MM.1S (cell line): ENCODE results near the gene SLC13A4.

Experiments used
- EZH2 ChIP-seq: fragments of 300-600 bp; sonication (generic); optimal IDR thresholded peaks from 2 replicates; pipeline ENCODE3; 2017; ENCODE audit warnings: low read depth, mild to moderate bottlenecking, antibody characterized with exemption, low read length, mixed read lengths
- TF ChIP-seq, protein P1 (sequence below): fragments of 300-600 bp; sonication (generic); IDR thresholded peaks from 2 replicates; pipeline ENCODE4 v1.5.1; 2016; ENCODE audit warnings: antibody characterized with exemption, low read length, mixed read lengths

DNA sequence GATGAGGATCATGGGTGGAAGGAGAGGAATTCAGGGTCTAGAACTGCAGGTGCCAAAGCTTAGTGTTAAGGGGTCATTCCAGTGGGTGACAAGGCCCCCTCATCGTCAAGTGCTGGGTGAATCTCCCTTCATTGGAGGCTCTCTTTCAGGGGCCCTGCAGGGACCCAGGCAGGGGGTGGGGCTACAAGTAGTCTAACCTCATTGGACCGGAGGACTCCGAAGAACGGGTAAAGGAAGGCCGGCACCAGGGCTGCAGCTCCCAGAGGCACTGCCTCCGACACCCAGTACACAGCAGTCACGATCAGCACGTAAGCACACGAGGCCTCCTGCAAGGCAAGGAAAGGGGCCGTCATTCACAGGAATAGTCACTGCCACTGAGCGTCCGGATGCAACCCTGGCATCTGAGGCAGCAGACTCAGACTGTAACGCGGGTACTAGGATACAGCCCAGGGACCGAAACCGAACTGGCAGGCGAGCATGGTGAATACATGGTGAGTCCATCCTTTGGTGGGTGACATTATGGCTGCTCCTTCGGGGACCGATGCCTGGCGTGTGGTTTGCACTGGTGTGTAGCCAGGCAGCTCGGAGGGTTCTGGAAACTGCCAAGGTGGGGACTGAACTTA, 6.7 kb downstream of the SLC13A4 start:
- no peak for TF ChIP-seq EZH2
- TF ChIP-seq, protein P1, sequence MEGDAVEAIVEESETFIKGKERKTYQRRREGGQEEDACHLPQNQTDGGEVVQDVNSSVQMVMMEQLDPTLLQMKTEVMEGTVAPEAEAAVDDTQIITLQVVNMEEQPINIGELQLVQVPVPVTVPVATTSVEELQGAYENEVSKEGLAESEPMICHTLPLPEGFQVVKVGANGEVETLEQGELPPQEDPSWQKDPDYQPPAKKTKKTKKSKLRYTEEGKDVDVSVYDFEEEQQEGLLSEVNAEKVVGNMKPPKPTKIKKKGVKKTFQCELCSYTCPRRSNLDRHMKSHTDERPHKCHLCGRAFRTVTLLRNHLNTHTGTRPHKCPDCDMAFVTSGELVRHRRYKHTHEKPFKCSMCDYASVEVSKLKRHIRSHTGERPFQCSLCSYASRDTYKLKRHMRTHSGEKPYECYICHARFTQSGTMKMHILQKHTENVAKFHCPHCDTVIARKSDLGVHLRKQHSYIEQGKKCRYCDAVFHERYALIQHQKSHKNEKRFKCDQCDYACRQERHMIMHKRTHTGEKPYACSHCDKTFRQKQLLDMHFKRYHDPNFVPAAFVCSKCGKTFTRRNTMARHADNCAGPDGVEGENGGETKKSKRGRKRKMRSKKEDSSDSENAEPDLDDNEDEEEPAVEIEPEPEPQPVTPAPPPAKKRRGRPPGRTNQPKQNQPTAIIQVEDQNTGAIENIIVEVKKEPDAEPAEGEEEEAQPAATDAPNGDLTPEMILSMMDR: no peak
